Neural cell (in vitro differentiated cells): Measurements from ENCODE around the gene FRMD1. TPM values are rescaled to one million over a fixed set of nuclear protein-coding genes. Genes with fewer than 3 reads are reported as not detected.

ENCODE experiments used
- H2AFZ ChIP-seq: fragments of 200-600, 300-800 bp; sonication (generic), shearing (Covaris generic); 2 replicates; pipeline ENCODE4 v1.6.0; 2014; ENCODE audit warnings: low read depth, mild to moderate bottlenecking, antibody characterized with exemption, low read length, moderate library complexity
- H3F3A ChIP-seq: fragments of 200-600 bp; shearing (Covaris generic); 2 replicates; pipeline ENCODE4 v1.6.1; 2016; ENCODE audit warnings: mild to moderate bottlenecking, moderate library complexity, mixed read lengths, antibody characterized with exemption, low read length; ENCODE audit not compliant: insufficient read depth, poor library complexity, severe bottlenecking
- H3K27ac ChIP-seq: fragments of 200-600, 300-800 bp; sonication (generic), shearing (Covaris generic); 2 replicates; pipeline ENCODE4 v1.5.1; 2014; ENCODE audit warnings: mild to moderate bottlenecking, low read length, moderate library complexity
- H3K27me3 ChIP-seq: fragments of 300-800, 200-600 bp; sonication (generic), shearing (Covaris generic); 2 replicates; pipeline ENCODE4 v1.6.0; 2014; ENCODE audit warnings: mild to moderate bottlenecking, low read depth, low read length, moderate library complexity; ENCODE audit not compliant: insufficient read depth
- H3K36me3 ChIP-seq: fragments of 300-800, 200-600 bp; sonication (generic), shearing (Covaris generic); 2 replicates; pipeline ENCODE4 v1.5.1; 2014; ENCODE audit warnings: mild to moderate bottlenecking, antibody characterized with exemption, low read length, moderate library complexity; ENCODE audit not compliant: insufficient read depth
- H3K4me2 ChIP-seq: fragments of 300-800, 200-600 bp; sonication (generic), shearing (Covaris generic); 2 replicates; pipeline ENCODE4 v1.6.0; 2014; ENCODE audit warnings: mild to moderate bottlenecking, low read length
- H3K4me3 ChIP-seq: fragments of 300-800, 200-600 bp; sonication (generic), shearing (Covaris generic); 2 replicates; pipeline ENCODE4 v1.5.1; 2014; ENCODE audit warnings: mild to moderate bottlenecking, low read length, moderate library complexity
- H3K79me2 ChIP-seq: fragments of 200-600 bp; shearing (Covaris generic); replicated peaks from 2 replicates; pipeline ENCODE4 v1.6.0; 2014; ENCODE audit warnings: mild to moderate bottlenecking, low read length, moderate library complexity; ENCODE audit not compliant: insufficient read depth
- H3K9ac ChIP-seq: fragments of 300-800, 200-600 bp; sonication (generic), shearing (Covaris generic); 2 replicates; pipeline ENCODE4 v1.6.1; 2016; ENCODE audit warnings: mild to moderate bottlenecking, low read length, mixed read lengths
- H3K9me2 ChIP-seq: fragments of 200-600 bp; shearing (Covaris generic); 2 replicates; pipeline ENCODE4 v1.6.1; 2016; ENCODE audit warnings: mild to moderate bottlenecking, low read length, mixed read lengths; ENCODE audit not compliant: insufficient read depth
- H3K9me3 ChIP-seq: fragments of 200-600, 300-800 bp; sonication (generic), shearing (Covaris generic); 2 replicates; pipeline ENCODE4 v1.6.1; 2016; ENCODE audit warnings: mild to moderate bottlenecking, mixed run types, low read length, moderate library complexity, mixed read lengths
- H4K20me1 ChIP-seq: fragments of 200-600 bp; shearing (Covaris generic); 2 replicates; pipeline ENCODE4 v1.6.1; 2016; ENCODE audit warnings: mild to moderate bottlenecking, mixed run types; ENCODE audit not compliant: insufficient read depth
- EP300 ChIP-seq: fragments of 450-650 bp; conservative IDR thresholded peaks from 2 replicates; pipeline ENCODE4 v1.6.1; 2014; ENCODE audit warnings: antibody characterized with exemption, mild to moderate bottlenecking, moderate library complexity; ENCODE audit not compliant: poor library complexity, severe bottlenecking
- EZH2 ChIP-seq: fragments of 200-600, 300-800 bp; shearing (Covaris generic), sonication (generic); IDR thresholded peaks from 2 replicates; pipeline ENCODE4 v1.6.1; 2014; ENCODE audit warnings: antibody characterized with exemption, low read length, borderline replicate concordance, mild to moderate bottlenecking; ENCODE audit not compliant: insufficient read depth, poor library complexity, severe bottlenecking
- MXI1 ChIP-seq: fragments of 450-650 bp; conservative IDR thresholded peaks from 2 replicates; pipeline ENCODE4 v1.6.1; 2014; ENCODE audit warnings: antibody characterized with exemption, mild to moderate bottlenecking; ENCODE audit not compliant: poor library complexity, severe bottlenecking
- POLR2AphosphoS5 ChIP-seq: IDR thresholded peaks from 2 replicates; pipeline ENCODE4 v1.6.1; 2012
- RAD21 ChIP-seq: fragments of 450-650 bp; conservative IDR thresholded peaks from 2 replicates; pipeline ENCODE4 v1.6.1; 2014; ENCODE audit warnings: antibody characterized with exemption, mild to moderate bottlenecking, moderate library complexity
- SMC3 ChIP-seq: fragments of 450-650 bp; conservative IDR thresholded peaks from 2 replicates; pipeline ENCODE4 v1.6.1; 2014; ENCODE audit warnings: antibody characterized with exemption, mild to moderate bottlenecking, moderate library complexity; ENCODE audit not compliant: poor library complexity
- TAF1 ChIP-seq: IDR thresholded peaks from 2 replicates; pipeline ENCODE4 v1.6.1; 2012; ENCODE audit warnings: low read depth
- polyA plus RNA-seq: library from polyadenylated mRNA; depleted of rRNA; stranded (reverse); fragments of >200 nt; gene quantifications from 2 replicates; pipeline ENCODE4 v1.2.3, GENCODE V29; 2014
- TF ChIP-seq, protein P1 (sequence below): IDR thresholded peaks from 2 replicates; pipeline ENCODE4 v1.6.1; 2012; ENCODE audit warnings: borderline replicate concordance
- TF ChIP-seq, protein P2 (sequence below): fragments of 450-650 bp; IDR thresholded peaks from 2 replicates; pipeline ENCODE4 v1.5.1; 2014; ENCODE audit warnings: antibody characterized with exemption, mild to moderate bottlenecking, moderate library complexity; ENCODE audit not compliant: poor library complexity, severe bottlenecking

FRMD1 gene
- polyA plus RNA-seq, 1 donor from 2014 or later, result not detected

DNA sequence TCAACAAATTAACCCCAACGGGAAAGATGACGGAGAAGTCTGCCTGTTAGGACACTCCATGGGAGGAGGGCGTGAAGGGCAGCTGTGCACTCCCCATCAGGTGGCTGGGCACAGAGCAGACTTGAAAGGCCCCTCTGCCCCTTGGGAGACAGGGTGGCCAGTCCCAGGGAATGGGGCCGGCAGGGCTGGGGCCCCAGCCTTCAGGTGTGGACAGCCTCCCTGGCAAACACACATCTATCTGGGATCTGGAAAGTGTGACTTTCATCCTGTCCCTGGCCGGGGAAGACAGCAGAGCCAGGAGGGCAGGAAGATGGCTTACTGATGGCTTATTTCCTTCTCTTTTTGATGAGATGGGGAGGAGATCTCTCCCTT, 4.5 kb upstream of the FRMD1 start:
- no peak overlapping the region for H3K4me3 ChIP-seq
- no peak overlapping the region for H3K9ac ChIP-seq
- H3K4me2 ChIP-seq, result no peak overlapping the region
- TF ChIP-seq EZH2, result no peak
- no peak for TF ChIP-seq MXI1
- no peak for TF ChIP-seq POLR2AphosphoS5
- TF ChIP-seq, protein P1, sequence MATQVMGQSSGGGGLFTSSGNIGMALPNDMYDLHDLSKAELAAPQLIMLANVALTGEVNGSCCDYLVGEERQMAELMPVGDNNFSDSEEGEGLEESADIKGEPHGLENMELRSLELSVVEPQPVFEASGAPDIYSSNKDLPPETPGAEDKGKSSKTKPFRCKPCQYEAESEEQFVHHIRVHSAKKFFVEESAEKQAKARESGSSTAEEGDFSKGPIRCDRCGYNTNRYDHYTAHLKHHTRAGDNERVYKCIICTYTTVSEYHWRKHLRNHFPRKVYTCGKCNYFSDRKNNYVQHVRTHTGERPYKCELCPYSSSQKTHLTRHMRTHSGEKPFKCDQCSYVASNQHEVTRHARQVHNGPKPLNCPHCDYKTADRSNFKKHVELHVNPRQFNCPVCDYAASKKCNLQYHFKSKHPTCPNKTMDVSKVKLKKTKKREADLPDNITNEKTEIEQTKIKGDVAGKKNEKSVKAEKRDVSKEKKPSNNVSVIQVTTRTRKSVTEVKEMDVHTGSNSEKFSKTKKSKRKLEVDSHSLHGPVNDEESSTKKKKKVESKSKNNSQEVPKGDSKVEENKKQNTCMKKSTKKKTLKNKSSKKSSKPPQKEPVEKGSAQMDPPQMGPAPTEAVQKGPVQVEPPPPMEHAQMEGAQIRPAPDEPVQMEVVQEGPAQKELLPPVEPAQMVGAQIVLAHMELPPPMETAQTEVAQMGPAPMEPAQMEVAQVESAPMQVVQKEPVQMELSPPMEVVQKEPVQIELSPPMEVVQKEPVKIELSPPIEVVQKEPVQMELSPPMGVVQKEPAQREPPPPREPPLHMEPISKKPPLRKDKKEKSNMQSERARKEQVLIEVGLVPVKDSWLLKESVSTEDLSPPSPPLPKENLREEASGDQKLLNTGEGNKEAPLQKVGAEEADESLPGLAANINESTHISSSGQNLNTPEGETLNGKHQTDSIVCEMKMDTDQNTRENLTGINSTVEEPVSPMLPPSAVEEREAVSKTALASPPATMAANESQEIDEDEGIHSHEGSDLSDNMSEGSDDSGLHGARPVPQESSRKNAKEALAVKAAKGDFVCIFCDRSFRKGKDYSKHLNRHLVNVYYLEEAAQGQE, result no peak
- TF ChIP-seq RAD21, result no peak
- no peak for TF ChIP-seq SMC3
- no peak for TF ChIP-seq TAF1
- H3K36me3 ChIP-seq, result no peaks in the 10 kb centered on the region
- H3K27ac ChIP-seq, result no peak overlapping the region
- H3K9me2 ChIP-seq, result no peaks in the 10 kb centered on the region
- no peaks in the 10 kb centered on the region for H3K9me3 ChIP-seq
- H3K27me3 ChIP-seq, result no peaks in the 10 kb centered on the region
- no peaks in the 10 kb centered on the region for H3F3A ChIP-seq
- no peaks in the 10 kb centered on the region for H4K20me1 ChIP-seq
- no peak overlapping the region for H2AFZ ChIP-seq
- no peaks in the 10 kb centered on the region for H3K79me2 ChIP-seq

DNA sequence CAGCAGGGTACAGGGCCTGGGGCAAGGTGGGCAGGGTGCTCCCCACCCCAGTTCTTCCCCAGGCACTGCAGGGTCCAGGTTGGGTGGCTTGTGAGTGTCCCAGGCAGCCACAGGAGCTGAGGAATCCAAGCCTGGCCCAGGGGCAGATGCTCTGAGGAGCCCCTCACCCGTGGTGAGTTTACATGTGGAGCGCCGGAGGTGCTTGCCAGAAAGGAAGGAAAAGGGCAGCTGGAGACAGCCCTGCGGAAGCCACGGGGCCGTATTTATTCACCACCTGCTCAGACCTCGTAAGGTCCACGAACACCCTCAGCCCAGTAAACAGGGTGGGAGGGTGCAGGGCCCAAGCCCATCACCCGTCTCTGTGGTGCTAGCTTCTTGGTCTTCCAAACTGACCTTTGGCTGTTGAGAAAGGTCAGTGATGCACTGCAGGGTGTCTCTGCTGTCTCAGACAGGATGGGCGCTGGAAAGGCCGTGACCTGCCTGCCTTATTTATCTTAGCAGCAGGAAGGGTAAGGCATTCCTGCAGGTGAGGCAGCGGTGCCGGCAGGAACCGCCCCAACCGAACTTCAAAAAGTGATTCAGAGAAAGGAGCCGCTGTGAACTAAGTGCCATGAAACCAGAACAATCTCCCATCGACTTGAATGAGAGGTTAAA, 4.0 kb upstream of the FRMD1 start:
- TF ChIP-seq EZH2, result no peak
- no peak for TF ChIP-seq SMC3
- TF ChIP-seq, protein P2, sequence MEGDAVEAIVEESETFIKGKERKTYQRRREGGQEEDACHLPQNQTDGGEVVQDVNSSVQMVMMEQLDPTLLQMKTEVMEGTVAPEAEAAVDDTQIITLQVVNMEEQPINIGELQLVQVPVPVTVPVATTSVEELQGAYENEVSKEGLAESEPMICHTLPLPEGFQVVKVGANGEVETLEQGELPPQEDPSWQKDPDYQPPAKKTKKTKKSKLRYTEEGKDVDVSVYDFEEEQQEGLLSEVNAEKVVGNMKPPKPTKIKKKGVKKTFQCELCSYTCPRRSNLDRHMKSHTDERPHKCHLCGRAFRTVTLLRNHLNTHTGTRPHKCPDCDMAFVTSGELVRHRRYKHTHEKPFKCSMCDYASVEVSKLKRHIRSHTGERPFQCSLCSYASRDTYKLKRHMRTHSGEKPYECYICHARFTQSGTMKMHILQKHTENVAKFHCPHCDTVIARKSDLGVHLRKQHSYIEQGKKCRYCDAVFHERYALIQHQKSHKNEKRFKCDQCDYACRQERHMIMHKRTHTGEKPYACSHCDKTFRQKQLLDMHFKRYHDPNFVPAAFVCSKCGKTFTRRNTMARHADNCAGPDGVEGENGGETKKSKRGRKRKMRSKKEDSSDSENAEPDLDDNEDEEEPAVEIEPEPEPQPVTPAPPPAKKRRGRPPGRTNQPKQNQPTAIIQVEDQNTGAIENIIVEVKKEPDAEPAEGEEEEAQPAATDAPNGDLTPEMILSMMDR, result no peak
- no peak for TF ChIP-seq MXI1
- TF ChIP-seq TAF1, result no peak
- TF ChIP-seq RAD21, result no peak
- TF ChIP-seq, protein P1, result no peak
- TF ChIP-seq EP300, result no peak
- no peak for TF ChIP-seq POLR2AphosphoS5
- Histone ChIP-seq H4K20me1 (no peaks in the 10 kb centered on the region), H3K4me3 (no peak overlapping the region), H3K36me3 (no peaks in the 10 kb centered on the region), H3K9me2 (no peaks in the 10 kb centered on the region), H3K4me2 (no peak overlapping the region), H2AFZ (no peak overlapping the region), H3K27me3 (no peaks in the 10 kb centered on the region), H3K79me2 (no peaks in the 10 kb centered on the region), H3K9ac (no peak overlapping the region), H3K9me3 (no peaks in the 10 kb centered on the region), H3K27ac (no peak overlapping the region), H3F3A (no peaks in the 10 kb centered on the region)
